ENCODE data around the gene RFLNA.

DNA sequence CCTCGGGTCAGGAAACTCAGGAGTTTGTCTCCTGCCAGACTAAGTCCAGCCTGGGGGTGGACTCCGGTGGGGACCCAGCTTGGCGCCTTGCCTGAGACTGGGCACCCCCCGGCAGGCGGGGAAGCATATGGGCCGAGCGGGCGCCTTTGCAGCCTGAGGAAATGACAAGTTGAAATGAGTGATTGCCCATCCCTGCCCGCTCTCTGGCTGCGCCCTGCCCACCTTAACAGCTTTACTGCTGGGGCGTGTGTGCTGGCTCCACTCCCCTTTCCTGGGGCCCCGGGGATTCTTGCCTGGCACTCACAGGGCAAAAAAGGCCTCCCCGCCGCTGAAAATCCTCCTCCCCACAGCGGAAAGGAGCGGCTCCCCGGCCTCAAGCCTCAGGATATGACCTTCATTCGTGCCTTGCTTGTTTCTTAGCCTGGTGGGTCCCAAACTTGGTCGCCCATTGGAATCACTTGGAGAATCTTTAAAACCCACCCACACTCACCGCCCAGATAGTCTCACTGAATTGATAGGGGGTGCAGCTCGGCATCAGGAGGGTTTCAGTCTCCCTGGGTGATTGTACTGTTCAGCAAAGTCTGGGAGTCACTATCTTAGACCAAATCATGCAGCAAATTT lies 1.5 kb downstream of the RFLNA start:
- TF ChIP-seq RAD21 (CRISPR knock-in tag; IDR thresholded peaks at IDR 0.05) (no peak), ZMYM2 (CRISPR knock-in tag; IDR thresholded peaks at IDR 0.05) (no peak)
